Upper lobe of left lung (tissue), 6 donors: ENCODE results near the gene HS3ST3A1. TPM values are rescaled to one million over a fixed set of nuclear protein-coding genes. Genes with fewer than 3 reads are reported as not detected.

Source experiments
- ATAC-seq, 2 donors: fragments of 200-7000 bp; cut with Tn5 transposase; one replicate each; pipeline ENCODE4 v1.9.1; 2022; ENCODE audit warnings: mild to moderate bottlenecking in 2 of 2, moderate library complexity in 2 of 2; ENCODE audit not compliant: low FRiP score in 2 of 2
- DNase-seq, 2 donors: peaks; one replicate each; pipeline ENCODE4 v3.0.0-alpha.2; 2019 to 2020
- H3K27ac ChIP-seq, 4 donors: fragments of 200-600 bp; sonication (generic); one replicate each; pipeline ENCODE4 v1.5.1; 2016 to 2019
- H3K27me3 ChIP-seq, 4 donors: fragments of 200-600 bp; sonication (generic); one replicate each; pipeline ENCODE4 v1.5.1; 2017 to 2019
- H3K36me3 ChIP-seq, 4 donors: fragments of 200-600 bp; sonication (generic); one replicate each; pipeline ENCODE4 v1.5.1; 2016 to 2019
- H3K4me1 ChIP-seq, 4 donors: fragments of 200-600 bp; sonication (generic); one replicate each; pipeline ENCODE4 v1.5.1; 2018 to 2019
- H3K4me3 ChIP-seq, 4 donors: fragments of 200-600 bp; sonication (generic); one replicate each; pipeline ENCODE4 v1.5.1; 2017 to 2019; ENCODE audit warnings: mild to moderate bottlenecking in 2 of 4, moderate library complexity in 1 of 4
- H3K9me3 ChIP-seq, 4 donors: fragments of 200-600 bp; sonication (generic); one replicate each; pipeline ENCODE4 v1.5.1; 2018 to 2019
- CTCF ChIP-seq, 6 experiments: fragments of 450-650 bp in 4 of 6; fragments of 200-600 bp in 2 of 6; sonication (generic) in 2 of 6; IDR thresholded peaks; one replicate each; pipeline ENCODE4 v1.5.1; 2016 to 2019; ENCODE audit warnings: antibody characterized with exemption in 6 of 6
- EP300 ChIP-seq, 4 donors: sonication (generic); formaldehyde crosslinking; IDR thresholded peaks; one replicate each; pipeline ENCODE4 v1.5.1; 2017; ENCODE audit warnings: antibody characterized with exemption in 4 of 4, control low read depth in 2 of 4
- POLR2A ChIP-seq, 4 donors: fragments of 450-650 bp; IDR thresholded peaks; one replicate each; pipeline ENCODE4 v1.5.1; 2016 to 2017; ENCODE audit warnings: antibody characterized with exemption in 4 of 4, mild to moderate bottlenecking in 2 of 4
- POLR2AphosphoS5 ChIP-seq, 2 donors: sonication (generic); formaldehyde crosslinking; IDR thresholded peaks; one replicate each; pipeline ENCODE4 v1.5.1; 2017; ENCODE audit warnings: antibody characterized with exemption in 2 of 2
- WGBS, 2 donors: methylation state at CpG; one replicate each; pipeline ENCODE4 v1.1.5; 2017 to 2018; 5-methylcytosine and 5-hydroxymethylcytosine counted together
- total RNA-seq, 6 donors: library from RNA; depleted of rRNA in 4 of 6; stranded (reverse); fragments of >200 nt in 4 of 6; gene quantifications; one replicate each; pipeline versions ENCODE4 v1.1.0 to v1.2.1, GENCODE V29; 2016 to 2021
- donor health status: DM: no; HTN: no; CAD: no; lungs with moderate emphysema.
- donor health status: DM: no; HTN: yes; CAD: no; lungs with severe emphysema.

Gene HS3ST3A1
- total RNA-seq, 6 donors from 2014 or later = 1.3 to 10.5 (median 2.2) TPM

- no peak for ATAC-seq
- no peak overlapping the region for H3K4me3 ChIP-seq
- no peaks in the 10 kb centered on the region for H3K36me3 ChIP-seq
- H3K27ac ChIP-seq = no peak overlapping the region
- H3K9me3 ChIP-seq = no peaks in the 10 kb centered on the region
- no peaks in the 10 kb centered on the region for H3K27me3 ChIP-seq
- 45% methylated on average over 3 of the region's 3 CpGs for WGBS, 2 donors
- DNase-seq = no peak
- TF ChIP-seq POLR2AphosphoS5 (IDR thresholded peaks at IDR 0.05) (no peak), POLR2A (IDR thresholded peaks at IDR 0.05) (no peak), CTCF (IDR thresholded peaks at IDR 0.05) (no peak), EP300 (IDR thresholded peaks at IDR 0.05) (no peak)
- H3K4me1 ChIP-seq = no peaks in the 10 kb centered on the region
Observed at GRCh38 chr17:13572581-13572980, 29.1 kb downstream of the HS3ST3A1 start.

GRCh38 chr17:13569398-13570123, 32.2 kb downstream of the HS3ST3A1 start:
- H3K36me3 ChIP-seq = no peaks in the 10 kb centered on the region
- no peak overlapping the region for H3K4me3 ChIP-seq
- WGBS, 2 donors = 75 to 81% methylated on average over 7 of the region's 7 CpGs
- H3K27ac ChIP-seq = no peak overlapping the region
- H3K9me3 ChIP-seq = peaks cover 0 to 3% (median 0%) of the 10 kb centered on the region in 4 donors
- no peaks in the 10 kb centered on the region for H3K27me3 ChIP-seq
- ATAC-seq = no peak
- no peak for TF ChIP-seq POLR2AphosphoS5 (IDR thresholded peaks at IDR 0.05)
- TF ChIP-seq EP300 (IDR thresholded peaks at IDR 0.05) = no peak
- TF ChIP-seq POLR2A (IDR thresholded peaks at IDR 0.05) = no peak
- TF ChIP-seq CTCF (IDR thresholded peaks at IDR 0.05) = no peak
- no peaks in the 10 kb centered on the region for H3K4me1 ChIP-seq
- DNase-seq = no peak

GRCh38 chr17:13568582-13569397, 32.9 kb downstream of the HS3ST3A1 start:
- ATAC-seq (no peak), DNase-seq (no peak)
- TF ChIP-seq POLR2AphosphoS5 (IDR thresholded peaks at IDR 0.05) = no peak
- TF ChIP-seq POLR2A (IDR thresholded peaks at IDR 0.05) = no peak
- no peak for TF ChIP-seq CTCF (IDR thresholded peaks at IDR 0.05)
- no peak for TF ChIP-seq EP300 (IDR thresholded peaks at IDR 0.05)
- Histone ChIP-seq H3K9me3 (peaks cover 0 to 3% (median 0%) of the 10 kb centered on the region in 4 donors), H3K27me3 (no peaks in the 10 kb centered on the region), H3K4me3 (no peak overlapping the region), H3K27ac (no peak overlapping the region), H3K36me3 (no peaks in the 10 kb centered on the region), H3K4me1 (no peaks in the 10 kb centered on the region)
- 74 to 86% methylated on average over 7 of the region's 7 CpGs for WGBS, 2 donors

- no peak overlapping the region for H3K4me3 ChIP-seq
- H3K4me1 ChIP-seq = no peaks in the 10 kb centered on the region
- no peak for TF ChIP-seq EP300 (IDR thresholded peaks at IDR 0.05)
- no peak for DNase-seq
- H3K36me3 ChIP-seq = no peaks in the 10 kb centered on the region
- peaks cover 0 to 3% (median 0%) of the 10 kb centered on the region in 4 donors for H3K9me3 ChIP-seq
- H3K27ac ChIP-seq = no peak overlapping the region
- no peaks in the 10 kb centered on the region for H3K27me3 ChIP-seq
- 44 to 58% methylated on average over 3 of the region's 3 CpGs for WGBS, 2 donors
- ATAC-seq = no peak
Observed at GRCh38 chr17:13563866-13564265, 37.9 kb downstream of the HS3ST3A1 start.

GRCh38 chr17:13562271-13562800, 39.4 kb downstream of the HS3ST3A1 start:
- Histone ChIP-seq H3K4me3 (no peak overlapping the region), H3K27ac (no peak overlapping the region), H3K27me3 (no peaks in the 10 kb centered on the region), H3K36me3 (no peaks in the 10 kb centered on the region), H3K4me1 (no peaks in the 10 kb centered on the region), H3K9me3 (peaks cover 0 to 3% (median 0%) of the 10 kb centered on the region in 4 donors)
- TF ChIP-seq POLR2AphosphoS5 (IDR thresholded peaks at IDR 0.05) = no peak
- TF ChIP-seq CTCF (IDR thresholded peaks at IDR 0.05) = no peak
- no peak for TF ChIP-seq EP300 (IDR thresholded peaks at IDR 0.05)
- TF ChIP-seq POLR2A (IDR thresholded peaks at IDR 0.05) = no peak
- ATAC-seq (peak in 1 of 2 donors; percentile 80), DNase-seq (no peak)
- WGBS, 2 donors = 75 to 79% methylated on average over 13 of the region's 13 CpGs
